Measurements from ENCODE around the gene ABI3BP. TPM values are rescaled to one million over a fixed set of nuclear protein-coding genes. Genes with fewer than 3 reads are reported as not detected.

Gene ABI3BP
- total RNA-seq, 1 experiment from 2014 or later = 0.58 TPM

GRCh38 chr3:100776746-100777145 lies 216.5 kb downstream of the ABI3BP start:
- peak; percentile 28 for DNase-seq (ENCODE audit: low read depth, low spot score)
- in situ Hi-C loops (cut with HindIII; ENCODE audit: low pct_unique_long_range_greater_than_20kb, low sequenced_read_pairs) = no loop called here

- in situ Hi-C loops (cut with HindIII; ENCODE audit: low pct_unique_long_range_greater_than_20kb, low sequenced_read_pairs) = no loop called here
- no peak for DNase-seq (ENCODE audit: low read depth, low spot score)
Measured at GRCh38 chr3:100776097-100776729, 217.0 kb downstream of the ABI3BP start.

DNA sequence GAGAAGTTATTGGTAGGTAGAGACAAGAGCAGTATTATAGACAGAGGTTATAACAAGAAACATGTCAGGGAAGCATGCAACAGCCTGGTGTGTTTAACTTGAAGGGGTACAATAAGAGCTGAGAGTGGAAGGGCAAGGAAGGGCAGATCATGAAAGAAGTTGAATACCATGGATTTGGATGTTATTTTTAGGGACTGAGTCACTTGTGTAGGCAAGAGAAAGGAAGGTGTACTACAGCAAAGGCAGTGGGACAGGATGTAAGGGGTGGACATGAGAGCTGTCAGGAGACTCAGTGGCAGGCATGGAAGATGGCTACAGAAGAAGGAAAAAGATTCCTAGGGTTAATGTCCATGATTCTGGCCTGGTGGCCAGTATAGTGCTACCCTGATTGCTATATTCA lies 217.6 kb downstream of the ABI3BP start:
- in situ Hi-C loops (cut with HindIII; ENCODE audit: low pct_unique_long_range_greater_than_20kb, low sequenced_read_pairs) = no loop called here
- DNase-seq (ENCODE audit: low read depth, low spot score) = no peak

DNA sequence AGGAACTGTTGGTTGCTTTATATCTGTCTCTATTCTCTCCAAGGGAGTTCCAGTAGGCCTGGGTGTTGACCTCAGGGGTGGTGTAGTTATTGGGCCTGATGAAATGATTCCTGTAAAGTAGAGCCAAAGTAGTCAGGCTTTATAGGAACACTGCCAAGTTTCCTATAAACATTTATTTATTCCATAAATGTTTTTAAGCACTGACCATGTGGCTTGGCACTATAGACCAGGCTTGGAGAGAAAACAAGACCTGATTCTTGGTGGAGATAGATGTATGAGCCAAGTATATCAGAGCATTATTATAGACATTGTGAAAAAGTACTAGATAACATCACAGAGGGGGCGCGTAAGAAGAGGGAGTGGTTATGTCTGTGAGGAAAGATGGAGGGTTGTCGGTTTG lies 218.0 kb downstream of the ABI3BP start:
- DNase-seq (ENCODE audit: low read depth, low spot score) = no peak

GRCh38 chr3:100769693-100770092 lies 223.5 kb downstream of the ABI3BP start:
- no peak for DNase-seq (ENCODE audit: low read depth, low spot score)
- in situ Hi-C loops (cut with HindIII; ENCODE audit: low pct_unique_long_range_greater_than_20kb, low sequenced_read_pairs) = no loop called here

More for the DNA sequence above, 218.0 kb downstream of the ABI3BP start:
- in situ Hi-C loops (cut with HindIII; ENCODE audit: low pct_unique_long_range_greater_than_20kb, low sequenced_read_pairs) = no loop called here

- no peak for DNase-seq (ENCODE audit: low read depth, low spot score)
- in situ Hi-C loops (cut with HindIII; ENCODE audit: low pct_unique_long_range_greater_than_20kb, low sequenced_read_pairs) = no loop called here
Measured at GRCh38 chr3:100766069-100766468, 227.2 kb downstream of the ABI3BP start.

DNA sequence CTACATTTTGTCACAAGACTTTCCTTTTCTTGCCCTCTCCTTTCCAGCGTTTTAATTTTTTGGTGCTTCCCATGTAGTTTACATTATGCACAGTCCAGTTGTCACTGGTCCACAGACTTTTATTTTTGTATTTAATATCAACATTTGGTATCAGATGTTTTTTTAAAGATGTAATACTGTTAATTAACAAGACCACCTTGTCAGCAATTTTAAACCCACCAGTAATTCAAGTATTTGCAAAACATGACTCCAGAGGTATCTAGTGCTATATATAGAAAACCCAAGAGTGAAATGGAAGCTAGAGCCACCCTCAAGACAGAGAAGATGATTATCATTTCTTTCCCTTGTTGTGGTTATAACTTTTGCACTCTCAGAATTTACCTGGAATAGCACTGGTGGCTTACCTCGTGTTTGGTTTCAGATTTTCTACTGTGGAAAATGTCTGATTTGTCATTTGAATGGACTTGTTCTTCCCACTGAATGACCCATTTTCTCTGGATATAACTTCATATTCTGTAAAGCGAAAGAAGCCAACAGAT lies 227.7 kb downstream of the ABI3BP start:
- no peak for DNase-seq (ENCODE audit: low read depth, low spot score)
- in situ Hi-C loops (cut with HindIII; ENCODE audit: low pct_unique_long_range_greater_than_20kb, low sequenced_read_pairs) = no loop called here

DNA sequence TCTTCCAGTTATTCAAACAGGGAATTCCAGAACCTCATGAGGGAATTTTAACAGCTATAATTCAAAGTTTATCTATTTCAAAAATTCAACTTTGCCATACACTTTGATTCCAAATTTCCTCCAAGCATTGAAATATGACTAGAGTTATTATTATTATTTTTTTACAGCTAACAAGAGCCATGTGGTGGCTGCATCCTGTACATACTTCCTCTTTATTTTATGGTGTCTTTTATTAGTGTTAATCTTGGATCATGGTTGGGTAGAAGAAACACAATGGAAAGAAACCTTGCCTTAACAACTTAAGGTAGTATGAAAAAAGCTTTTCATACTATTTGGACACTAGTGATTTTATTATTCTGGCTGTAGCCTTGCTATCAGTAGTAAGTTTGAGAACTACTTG lies 231.3 kb downstream of the ABI3BP start:
- in situ Hi-C loops (cut with HindIII; ENCODE audit: low pct_unique_long_range_greater_than_20kb, low sequenced_read_pairs) = no loop called here
- DNase-seq (ENCODE audit: low read depth, low spot score) = no peak

- in situ Hi-C loops (cut with HindIII; ENCODE audit: low pct_unique_long_range_greater_than_20kb, low sequenced_read_pairs) = no loop called here
- peak; percentile 16 for DNase-seq (ENCODE audit: low read depth, low spot score)
Measured at GRCh38 chr3:100761211-100761942, 231.8 kb downstream of the ABI3BP start.

DNA sequence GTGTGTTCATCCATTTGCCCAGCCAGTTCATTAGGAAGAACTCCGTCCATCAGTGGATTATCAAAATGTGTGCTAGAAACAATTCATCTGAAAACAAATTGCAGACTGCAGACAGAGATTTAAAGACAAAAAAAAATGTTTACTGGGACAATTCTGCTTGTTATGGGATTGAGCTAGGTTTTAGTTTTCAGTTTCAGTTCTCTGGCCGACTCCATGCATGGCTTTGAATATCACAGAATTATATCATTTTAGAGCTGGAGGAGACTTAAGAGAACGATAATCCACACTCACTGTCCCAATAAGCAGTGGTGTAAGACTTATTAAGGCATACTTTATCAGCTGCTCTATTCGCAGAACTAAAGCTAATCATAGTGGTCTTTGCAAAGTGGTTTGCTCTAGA lies 232.8 kb downstream of the ABI3BP start:
- DNase-seq (ENCODE audit: low read depth, low spot score) = no peak
- in situ Hi-C loops (cut with HindIII; ENCODE audit: low pct_unique_long_range_greater_than_20kb, low sequenced_read_pairs) = no loop called here

GRCh38 chr3:100759950-100760349 lies 233.3 kb downstream of the ABI3BP start:
- in situ Hi-C loops (cut with HindIII; ENCODE audit: low pct_unique_long_range_greater_than_20kb, low sequenced_read_pairs) = no loop called here
- DNase-seq (ENCODE audit: low read depth, low spot score) = no peak

DNA sequence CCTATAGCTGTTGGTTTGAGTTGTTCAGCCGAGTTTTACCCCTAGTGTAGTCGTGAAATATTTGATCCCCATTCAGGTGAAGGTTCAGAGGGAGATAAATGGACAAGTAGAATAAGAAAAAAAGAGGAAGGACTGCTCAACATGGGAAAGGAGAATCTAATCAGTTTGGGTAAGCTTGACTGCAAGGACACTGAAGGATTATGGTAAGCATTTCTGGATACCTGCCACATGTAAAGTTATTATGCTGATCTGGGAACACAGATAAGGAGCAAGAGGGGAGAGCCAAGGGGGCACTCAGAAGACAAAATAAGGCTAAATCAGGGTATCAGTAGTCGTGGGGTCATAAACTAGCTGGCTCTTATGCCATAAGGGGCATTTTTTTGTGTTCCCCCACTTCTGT lies 234.1 kb downstream of the ABI3BP start:
- no peak for DNase-seq (ENCODE audit: low read depth, low spot score)
- in situ Hi-C loops (cut with HindIII; ENCODE audit: low pct_unique_long_range_greater_than_20kb, low sequenced_read_pairs) = no loop called here

DNA sequence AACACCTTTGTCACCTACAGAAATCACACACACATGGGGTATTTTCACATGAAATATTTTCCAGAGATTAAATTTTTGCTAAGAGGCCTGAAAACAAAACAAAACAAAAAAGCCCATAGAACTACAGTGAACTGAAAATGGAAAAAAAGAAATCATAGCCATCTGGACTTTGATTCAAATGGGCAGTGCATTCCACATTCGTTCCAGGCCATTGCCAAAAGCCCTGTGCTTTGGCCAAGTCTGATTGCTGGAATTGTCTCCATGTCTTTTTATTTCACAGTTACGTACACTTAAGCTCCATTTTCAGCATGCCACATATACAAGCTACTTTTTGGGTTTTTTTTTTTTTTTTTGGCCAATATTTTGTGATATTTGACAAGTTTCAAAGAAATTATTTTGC lies 236.8 kb downstream of the ABI3BP start:
- in situ Hi-C loops (cut with HindIII; ENCODE audit: low pct_unique_long_range_greater_than_20kb, low sequenced_read_pairs) = no loop called here
- no peak for DNase-seq (ENCODE audit: low read depth, low spot score)

GRCh38 chr3:100754563-100755334 lies 238.5 kb downstream of the ABI3BP start:
- DNase-seq (ENCODE audit: low read depth, low spot score) = no peak
- in situ Hi-C loops (cut with HindIII; ENCODE audit: low pct_unique_long_range_greater_than_20kb, low sequenced_read_pairs) = no loop called here

DNA sequence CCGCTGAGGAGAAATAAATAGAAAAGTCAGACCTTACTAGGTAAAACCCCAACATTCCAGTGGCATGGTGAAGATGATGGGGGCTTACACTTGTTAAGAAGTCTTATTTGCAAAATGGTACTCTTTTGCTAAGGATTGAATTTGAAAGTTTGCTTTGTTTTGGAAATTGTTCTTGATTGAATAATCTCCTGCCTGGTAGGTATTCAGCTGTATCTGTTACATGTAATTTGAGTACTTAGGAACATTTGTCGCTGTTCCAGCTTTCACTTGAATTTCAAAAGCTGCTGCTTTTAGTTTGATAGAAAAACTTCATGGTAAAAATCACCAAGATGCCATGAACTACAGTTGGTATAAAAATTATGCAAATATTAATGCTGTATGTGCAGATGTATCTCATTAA lies 239.4 kb downstream of the ABI3BP start:
- DNase-seq (ENCODE audit: low read depth, low spot score) = no peak
- in situ Hi-C loops (cut with HindIII; ENCODE audit: low pct_unique_long_range_greater_than_20kb, low sequenced_read_pairs) = no loop called here

DNA sequence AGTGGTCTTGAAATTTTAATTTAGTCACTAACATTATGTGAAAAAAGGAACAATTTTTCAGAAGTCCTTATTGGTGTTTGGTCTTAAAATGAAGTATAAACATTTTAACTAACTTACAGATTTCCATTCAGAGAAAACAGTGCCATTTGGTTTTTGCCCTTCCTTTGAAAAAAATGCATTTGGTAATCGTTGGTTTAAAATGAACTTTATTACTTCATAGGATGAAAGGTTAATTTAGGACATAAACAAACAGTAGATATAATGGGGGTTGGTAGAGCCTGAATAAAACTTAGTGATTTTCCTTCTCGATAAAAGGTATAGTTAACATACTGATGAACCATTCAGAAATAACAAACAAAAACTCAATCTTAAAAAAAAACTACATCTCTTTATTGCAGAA lies 244.3 kb downstream of the ABI3BP start:
- in situ Hi-C loops (cut with HindIII; ENCODE audit: low pct_unique_long_range_greater_than_20kb, low sequenced_read_pairs) = no loop called here
- DNase-seq (ENCODE audit: low read depth, low spot score) = no peak

- no peak for DNase-seq (ENCODE audit: low read depth, low spot score)
- in situ Hi-C loops (cut with HindIII; ENCODE audit: low pct_unique_long_range_greater_than_20kb, low sequenced_read_pairs) = no loop called here
Measured at GRCh38 chr3:100748220-100748619, 245.0 kb downstream of the ABI3BP start.

DNA sequence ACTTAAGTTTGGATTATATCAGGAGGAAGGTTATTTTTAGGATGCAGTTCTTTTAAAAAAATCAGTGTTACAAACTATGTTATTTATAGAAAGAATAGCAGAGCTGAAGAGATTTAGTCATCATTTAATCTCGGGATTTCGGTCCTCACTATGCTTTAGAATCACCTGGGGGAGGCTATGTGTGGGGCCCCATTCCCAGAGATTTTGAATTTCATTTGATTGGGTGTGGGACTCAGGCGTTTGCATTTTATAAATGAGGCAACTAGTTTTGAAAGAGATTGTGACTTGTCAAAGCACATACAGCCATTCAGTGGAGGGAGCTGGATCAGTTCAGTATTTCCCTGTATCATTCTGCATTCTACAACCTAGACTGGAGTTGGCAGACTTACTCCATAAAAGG lies 247.1 kb downstream of the ABI3BP start:
- in situ Hi-C loops (cut with HindIII; ENCODE audit: low pct_unique_long_range_greater_than_20kb, low sequenced_read_pairs) = no loop called here
- DNase-seq (ENCODE audit: low read depth, low spot score) = no peak

All from SK-MEL-5 (cell line).